Nephron (organoid): ENCODE measurements around the gene SERPINB1.
A peak's percentile ranks its signal among the peaks of the same experiment; 100 is the strongest.

ENCODE experiments used
- H3K27ac Mint-ChIP-seq, 3 experiments: 2 replicates each; pipeline ENCODE4 v1.8.0; 2020; ENCODE audit warnings: mixed read lengths in 3 of 3, mild to moderate bottlenecking in 2 of 3, moderate library complexity in 1 of 3
- H3K27me3 Mint-ChIP-seq: 2 replicates; pipeline ENCODE4 v1.8.0; 2021; ENCODE audit warnings: low read depth, mild to moderate bottlenecking, moderate library complexity, mixed read lengths
- H3K36me3 Mint-ChIP-seq: 2 replicates; pipeline ENCODE4 v1.8.0; 2020; ENCODE audit warnings: low read depth, mixed read lengths
- H3K4me1 Mint-ChIP-seq: 2 replicates; pipeline ENCODE4 v1.8.0; 2020; ENCODE audit warnings: mixed read lengths
- H3K4me3 Mint-ChIP-seq, 3 experiments: 2 replicates each; pipeline ENCODE4 v1.8.0; 2020; ENCODE audit warnings: mild to moderate bottlenecking in 3 of 3, mixed read lengths in 3 of 3, moderate library complexity in 2 of 3
- H3K9me3 Mint-ChIP-seq: 2 replicates; pipeline ENCODE4 v1.8.0; 2020; ENCODE audit warnings: mixed read lengths
- TF ChIP-seq, protein P1 (sequence below), 3 experiments: fragments of 200-600 bp; sonication (generic); IDR thresholded peaks; one replicate each; pipeline ENCODE4 v1.5.0; 2021; ENCODE audit warnings: antibody characterized with exemption in 3 of 3; ENCODE audit not compliant: unreplicated experiment in 3 of 3

Gene SERPINB1

DNA sequence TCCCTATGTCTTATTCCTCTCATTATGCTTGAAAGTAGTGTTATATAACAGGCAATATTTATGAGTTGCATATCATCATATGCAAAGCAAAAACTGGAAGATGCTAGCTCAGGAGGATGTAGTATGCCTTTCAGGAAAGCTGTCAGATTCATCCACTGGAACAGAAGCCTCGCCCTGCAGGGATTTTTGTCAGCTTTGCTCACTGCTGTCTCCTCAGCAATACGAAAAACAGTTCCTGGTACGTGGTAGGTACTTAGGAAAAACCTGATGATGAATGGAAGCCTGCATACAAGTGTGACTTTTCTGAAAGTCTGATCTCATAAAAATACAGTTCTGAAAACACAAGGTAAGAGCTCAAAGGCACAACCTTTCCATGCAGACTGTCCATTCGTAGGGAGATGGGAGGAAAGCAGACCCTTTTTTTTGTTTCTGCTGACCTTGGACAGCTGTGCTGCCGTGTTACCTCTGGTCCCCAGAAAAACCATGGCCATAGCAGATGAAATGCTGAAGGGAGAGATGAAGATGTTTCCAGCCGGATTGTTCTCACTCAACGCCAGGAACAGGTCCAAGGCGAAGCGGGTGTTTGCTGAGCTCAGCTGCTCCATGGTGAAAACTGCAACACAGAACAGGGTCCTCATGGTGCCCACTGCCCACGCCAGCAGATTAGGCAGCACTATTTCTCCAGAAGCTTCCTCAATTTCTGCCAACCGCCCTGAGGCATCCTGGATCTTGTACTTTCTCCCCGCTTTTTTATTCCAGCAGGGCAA lies 1.5 kb downstream of the SERPINB1 start:
- Mint-ChIP-seq H3K27me3 (no peaks in the 10 kb centered on the region), H3K36me3 (peaks cover 11% of the 10 kb centered on the region), H3K4me3 (peak overlapping the region; percentile 66 to 78 (median 74)), H3K9me3 (no peaks in the 10 kb centered on the region), H3K4me1 (peaks cover 52% of the 10 kb centered on the region), H3K27ac (peak overlapping the region; percentile 84 to 95 (median 94))
- TF ChIP-seq, protein P1, sequence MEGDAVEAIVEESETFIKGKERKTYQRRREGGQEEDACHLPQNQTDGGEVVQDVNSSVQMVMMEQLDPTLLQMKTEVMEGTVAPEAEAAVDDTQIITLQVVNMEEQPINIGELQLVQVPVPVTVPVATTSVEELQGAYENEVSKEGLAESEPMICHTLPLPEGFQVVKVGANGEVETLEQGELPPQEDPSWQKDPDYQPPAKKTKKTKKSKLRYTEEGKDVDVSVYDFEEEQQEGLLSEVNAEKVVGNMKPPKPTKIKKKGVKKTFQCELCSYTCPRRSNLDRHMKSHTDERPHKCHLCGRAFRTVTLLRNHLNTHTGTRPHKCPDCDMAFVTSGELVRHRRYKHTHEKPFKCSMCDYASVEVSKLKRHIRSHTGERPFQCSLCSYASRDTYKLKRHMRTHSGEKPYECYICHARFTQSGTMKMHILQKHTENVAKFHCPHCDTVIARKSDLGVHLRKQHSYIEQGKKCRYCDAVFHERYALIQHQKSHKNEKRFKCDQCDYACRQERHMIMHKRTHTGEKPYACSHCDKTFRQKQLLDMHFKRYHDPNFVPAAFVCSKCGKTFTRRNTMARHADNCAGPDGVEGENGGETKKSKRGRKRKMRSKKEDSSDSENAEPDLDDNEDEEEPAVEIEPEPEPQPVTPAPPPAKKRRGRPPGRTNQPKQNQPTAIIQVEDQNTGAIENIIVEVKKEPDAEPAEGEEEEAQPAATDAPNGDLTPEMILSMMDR (IDR thresholded peaks at IDR 0.05; ENCODE audit: unreplicated experiment in 3 of 3) = no peak

DNA sequence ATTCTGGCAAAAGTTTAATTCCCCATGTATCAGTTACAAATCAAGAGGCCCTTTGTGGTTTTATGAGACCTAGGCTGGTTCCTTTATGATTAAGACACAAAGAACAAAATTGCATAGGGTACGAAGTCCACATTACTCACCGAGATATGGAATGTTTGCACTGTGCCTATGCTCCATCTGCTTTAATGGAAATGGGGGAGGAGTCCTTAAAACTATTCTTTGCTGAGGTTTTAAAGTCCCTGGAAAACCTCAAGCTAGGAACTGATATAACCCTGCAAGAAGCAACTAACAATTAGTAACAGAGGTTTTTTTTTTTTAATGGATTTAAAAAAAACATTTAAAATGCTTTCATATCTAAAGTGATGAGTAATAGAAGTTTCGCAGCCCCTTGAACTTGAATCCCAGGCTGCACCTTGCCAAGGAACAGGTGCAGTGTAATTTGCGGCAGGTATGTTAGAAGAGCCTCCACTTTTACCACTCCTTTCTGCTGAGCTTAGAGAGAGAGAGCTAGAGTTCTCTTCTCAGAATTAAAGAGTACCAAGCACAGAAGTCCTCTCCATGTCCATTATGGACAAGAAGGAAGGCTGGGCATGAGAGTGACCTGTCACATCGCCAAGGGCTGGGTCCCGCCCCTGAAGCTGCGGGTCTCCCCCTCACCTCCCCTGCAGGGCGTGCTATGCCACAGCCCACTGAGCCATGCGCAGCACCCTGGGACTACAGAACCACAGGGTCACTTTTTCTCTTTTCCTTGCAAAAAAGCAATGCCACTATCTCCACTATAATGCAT lies 2.3 kb downstream of the SERPINB1 start:
- H3K4me1 Mint-ChIP-seq = peaks cover 52% of the 10 kb centered on the region
- H3K27me3 Mint-ChIP-seq = no peaks in the 10 kb centered on the region

DNA sequence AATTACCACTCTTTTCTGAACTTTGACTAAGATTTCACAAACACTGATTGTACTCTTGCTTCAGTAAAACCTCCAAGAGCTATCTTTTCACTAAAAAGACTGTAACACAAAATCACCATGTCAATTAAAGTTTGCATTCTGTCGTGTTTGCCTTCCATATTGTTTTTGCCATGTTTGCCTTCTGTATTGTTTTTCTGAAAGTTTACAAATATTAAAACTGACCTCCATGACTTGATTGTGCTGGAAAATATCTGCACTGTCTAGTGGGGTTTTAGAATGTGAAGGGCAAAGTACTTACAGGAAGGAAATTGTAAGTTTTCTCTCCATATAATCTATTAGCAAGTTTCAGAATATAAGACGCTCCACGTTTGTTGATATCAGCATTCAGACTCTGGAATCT lies 3.4 kb downstream of the SERPINB1 start:
- H3K4me3 Mint-ChIP-seq = no peak overlapping the region
- no peaks in the 10 kb centered on the region for H3K9me3 Mint-ChIP-seq
- peaks cover 27% of the 10 kb centered on the region for H3K36me3 Mint-ChIP-seq
- H3K4me1 Mint-ChIP-seq = peaks cover 44% of the 10 kb centered on the region
- H3K27ac Mint-ChIP-seq = no peak overlapping the region
- H3K27me3 Mint-ChIP-seq = no peaks in the 10 kb centered on the region
- TF ChIP-seq, protein P1 (IDR thresholded peaks at IDR 0.05; ENCODE audit: unreplicated experiment in 3 of 3) = no peak

More for the DNA sequence above, 2.3 kb downstream of the SERPINB1 start:
- TF ChIP-seq, protein P1 (IDR thresholded peaks at IDR 0.05; ENCODE audit: unreplicated experiment in 3 of 3) = no peak
- peaks cover 19% of the 10 kb centered on the region for H3K36me3 Mint-ChIP-seq
- peak overlapping the region; percentile 66 to 78 (median 74) for H3K4me3 Mint-ChIP-seq
- H3K9me3 Mint-ChIP-seq = no peaks in the 10 kb centered on the region
- H3K27ac Mint-ChIP-seq = peak overlapping the region; percentile 84 to 95 (median 94)

- H3K27me3 Mint-ChIP-seq = no peaks in the 10 kb centered on the region
- TF ChIP-seq, protein P1 (IDR thresholded peaks at IDR 0.05; ENCODE audit: unreplicated experiment in 3 of 3) = no peak
- H3K4me1 Mint-ChIP-seq = peaks cover 12% of the 10 kb centered on the region
- no peak overlapping the region for H3K27ac Mint-ChIP-seq
- H3K4me3 Mint-ChIP-seq = no peak overlapping the region
- no peaks in the 10 kb centered on the region for H3K9me3 Mint-ChIP-seq
- peaks cover 27% of the 10 kb centered on the region for H3K36me3 Mint-ChIP-seq
These were observed 7.4 kb downstream of the SERPINB1 start for GRCh38 chr6:2834262-2834661.

- Mint-ChIP-seq H3K9me3 (no peaks in the 10 kb centered on the region), H3K27me3 (no peaks in the 10 kb centered on the region), H3K36me3 (peaks cover 23% of the 10 kb centered on the region), H3K4me1 (no peaks in the 10 kb centered on the region), H3K4me3 (no peak overlapping the region), H3K27ac (no peak overlapping the region)
- TF ChIP-seq, protein P1 (IDR thresholded peaks at IDR 0.05; ENCODE audit: unreplicated experiment in 3 of 3) = no peak
These were observed 10.3 kb downstream of the SERPINB1 start for GRCh38 chr6:2831392-2831791.
